Glomerular visceral epithelial cell (primary cell): Measurements from ENCODE around the gene PRKAG3.
"Not testable (repeated sequence)": the region's sequence is repeated elsewhere in the genome, so short reads cannot be mapped to it uniquely, and the experiment has no call there.

Experiments
- DNase-seq: peaks from one replicate; pipeline ENCODE4 v3.0.0-alpha.2; 2016; ENCODE audit errors: extremely low spot score

The PRKAG3 gene

DNA sequence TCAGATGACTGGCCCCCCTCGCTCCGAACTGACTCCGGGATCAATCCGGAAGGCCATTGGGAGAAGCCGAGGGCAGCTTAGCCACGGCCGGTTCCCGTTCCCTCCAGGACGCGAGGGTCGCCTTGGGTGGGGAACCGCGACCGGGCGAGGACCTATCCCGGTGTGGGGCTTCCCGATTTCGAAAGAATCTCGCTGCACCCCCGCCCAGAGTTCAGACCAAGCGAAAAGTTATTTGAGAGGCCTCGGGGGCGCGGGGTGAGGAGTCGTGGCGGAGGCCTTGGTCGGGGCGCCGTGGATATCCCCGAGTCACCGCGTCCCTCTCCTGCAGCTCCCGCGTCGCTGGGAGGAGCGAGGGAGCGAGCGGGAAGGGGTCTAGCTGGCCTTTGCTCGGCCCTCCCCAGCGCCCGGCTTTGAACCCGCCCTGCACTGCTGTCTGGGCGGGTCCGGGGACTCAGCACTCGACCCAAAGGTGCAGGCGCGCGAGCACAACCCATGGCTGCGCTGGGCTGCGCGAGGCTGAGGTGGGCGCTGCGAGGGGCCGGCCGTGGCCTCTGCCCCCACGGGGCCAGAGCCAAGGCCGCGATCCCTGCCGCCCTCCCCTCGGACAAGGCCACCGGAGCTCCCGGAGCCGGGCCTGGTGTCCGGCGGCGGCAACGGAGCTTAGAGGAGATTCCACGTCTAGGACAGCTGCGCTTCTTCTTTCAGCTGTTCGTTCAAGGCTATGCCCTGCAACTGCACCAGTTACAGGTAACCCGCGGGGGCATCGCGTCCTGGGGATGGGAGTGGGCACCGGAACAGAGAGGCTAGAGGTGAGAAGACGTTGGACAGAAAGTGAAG, 49.7 kb downstream of the PRKAG3 start, which contains the start of gene CYP27A1:
Gene CYP27A1, plus strand, starts transcription at position 457 of the 837 bp plus-strand sequence. Its CDS starts 36 bp downstream, at position 493.
- peak; percentile 65 for DNase-seq

DNA sequence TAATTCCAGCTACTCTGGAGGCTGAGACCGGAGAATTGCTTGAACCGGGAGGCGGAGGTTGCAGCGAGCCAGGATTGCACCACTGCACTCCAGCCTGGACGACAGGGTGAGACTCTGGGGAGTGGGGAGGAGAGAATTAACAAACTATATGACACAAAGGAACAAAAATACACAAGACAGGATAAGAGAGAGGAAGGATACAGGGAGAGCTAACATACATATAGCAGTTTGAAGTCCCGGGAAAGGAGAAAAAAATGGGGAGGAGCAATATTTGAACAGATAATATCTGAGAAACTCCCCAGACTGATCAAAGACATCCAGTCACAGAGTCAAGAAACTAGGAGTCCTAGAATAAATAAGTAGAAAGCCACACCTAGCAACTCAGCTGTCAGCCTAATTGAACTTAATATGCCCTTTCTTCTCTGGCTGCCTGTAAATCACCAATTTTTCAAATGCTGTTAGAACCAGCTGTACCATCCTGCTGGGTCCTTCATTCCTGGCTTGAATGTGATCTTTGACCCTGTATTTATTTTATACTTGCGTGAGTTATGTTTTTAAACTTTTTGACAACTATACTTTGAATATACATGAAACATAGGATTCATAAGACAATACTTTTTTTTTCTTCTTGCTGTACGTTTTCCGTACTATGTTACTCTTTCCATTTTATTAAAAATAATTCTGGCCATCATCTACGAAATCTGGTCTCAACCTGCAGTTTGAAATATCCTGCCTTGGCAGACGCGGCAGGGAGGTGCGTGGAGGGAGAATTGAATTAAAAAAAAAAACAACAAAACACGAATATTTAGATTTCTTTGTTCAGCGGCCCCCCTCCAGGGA, 50.5 kb downstream of the PRKAG3 start:
- no peak for DNase-seq

DNA sequence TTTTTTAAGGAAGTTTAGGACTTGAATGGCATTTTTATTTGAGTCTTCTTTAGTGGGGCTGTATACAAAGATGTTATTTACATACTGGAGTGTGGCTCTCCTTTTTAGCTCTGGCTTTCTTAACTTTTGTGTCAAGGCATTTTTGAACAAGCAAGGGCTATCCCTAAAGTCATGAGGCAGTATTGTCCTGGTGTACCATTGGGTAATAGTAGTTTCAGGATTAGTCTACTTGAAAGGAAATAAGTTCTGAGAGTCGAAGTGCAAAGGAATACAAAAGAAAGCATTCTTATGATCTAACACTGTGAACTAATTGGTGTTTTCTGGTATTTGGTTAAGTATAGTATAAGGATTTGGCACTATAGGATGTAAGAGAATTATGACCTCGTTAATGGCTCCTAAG, 51.6 kb downstream of the PRKAG3 start:
- no peak for DNase-seq

DNA sequence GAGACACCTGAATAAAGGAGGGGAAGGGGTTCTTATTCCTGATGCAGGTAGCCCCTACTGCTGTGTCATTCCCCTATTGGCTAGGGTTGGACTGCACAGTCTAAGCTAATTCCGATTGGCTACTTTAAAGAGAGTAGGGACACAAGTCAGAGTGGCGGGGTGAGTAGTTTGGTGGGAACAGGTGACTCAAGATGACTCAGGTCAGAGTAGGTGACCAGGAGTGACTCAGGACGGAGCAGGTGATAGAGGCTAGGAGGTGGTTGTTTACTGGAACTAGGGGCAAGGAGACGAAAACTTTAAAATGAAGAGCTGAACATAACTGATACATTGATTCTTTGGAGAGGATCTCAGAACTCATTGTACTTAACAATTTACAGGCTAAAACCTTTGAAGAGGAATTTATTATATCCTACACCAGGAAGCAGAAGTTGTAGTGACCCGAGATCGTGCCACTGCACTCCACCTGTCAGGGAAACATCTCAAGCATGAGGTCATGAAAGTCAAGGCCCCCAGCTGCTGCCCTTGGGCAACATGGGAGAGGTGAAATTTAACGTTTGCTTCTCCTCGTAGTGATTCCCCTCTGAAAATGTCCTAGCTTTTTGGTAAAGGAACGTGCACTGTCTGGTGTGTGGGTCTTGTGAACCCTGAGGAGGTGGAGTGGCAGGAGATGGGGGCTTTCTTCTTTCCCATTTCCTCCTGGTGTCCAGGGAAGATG, 54.2 kb downstream of the PRKAG3 start:
- no peak for DNase-seq

DNA sequence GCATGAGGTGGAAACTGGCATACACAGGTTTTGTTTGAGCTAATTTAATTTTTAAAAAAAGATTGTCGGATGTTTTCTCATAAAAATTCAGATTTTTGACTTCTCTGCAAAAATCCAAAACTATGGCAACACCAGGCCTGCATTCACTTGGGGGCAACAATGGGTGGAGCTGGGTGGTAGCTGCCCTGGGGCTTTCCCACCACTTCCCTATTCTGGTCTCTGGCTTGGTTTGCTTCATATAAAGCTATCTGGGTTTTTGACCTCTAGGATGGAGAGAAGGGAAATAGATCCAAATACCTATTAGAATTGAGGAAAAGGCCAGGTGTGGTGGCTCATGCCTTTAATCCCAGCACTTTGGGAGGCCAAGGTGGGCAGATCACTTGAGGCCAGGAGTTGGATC, 55.1 kb downstream of the PRKAG3 start:
- DNase-seq: no peak

DNA sequence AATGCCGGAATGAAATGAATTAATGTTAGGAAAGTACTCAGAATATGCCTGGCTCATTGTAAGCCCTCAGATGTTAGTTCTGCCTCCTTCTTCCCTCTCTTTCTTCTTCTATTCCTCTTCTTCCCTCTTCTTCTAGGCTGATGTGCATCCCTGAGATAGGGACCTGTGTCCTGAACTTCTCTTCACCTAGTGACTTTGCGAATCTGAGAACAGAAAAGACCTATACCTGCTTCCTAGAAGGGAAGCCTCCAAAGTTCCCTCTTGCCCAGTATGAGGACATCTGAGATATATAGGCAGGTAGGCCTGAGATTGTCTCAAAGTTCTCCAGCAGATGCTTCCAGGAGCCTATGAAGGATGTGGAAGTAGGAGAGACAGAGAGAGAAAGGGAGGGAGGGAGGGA, 57.7 kb downstream of the PRKAG3 start:
- DNase-seq: no peak

DNA sequence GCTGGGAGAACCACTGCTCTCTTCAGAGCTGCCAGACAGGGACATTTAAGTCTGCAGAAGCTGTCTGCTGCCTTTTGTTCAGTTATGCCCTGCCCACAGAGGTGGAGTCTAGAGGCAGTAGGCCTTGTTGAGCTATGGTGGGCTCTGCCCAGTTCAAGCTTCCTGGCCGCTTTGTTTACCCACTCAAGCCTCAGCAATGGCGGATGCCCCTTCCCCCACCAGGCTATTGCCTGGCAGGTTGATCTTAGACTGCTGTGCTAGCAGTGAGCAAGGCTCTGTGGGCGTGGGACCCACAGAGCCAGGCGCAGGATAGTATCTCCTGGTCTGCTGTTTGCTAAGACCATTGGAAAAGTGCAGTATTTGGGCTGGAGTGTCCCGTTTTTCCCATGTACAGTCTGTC, 58.8 kb downstream of the PRKAG3 start:
- DNase-seq: not testable (repeated sequence)
